Activated naive CD8-positive, alpha-beta T cell treated with anti-CD3 and anti-CD28 coated beads, Interleukin-2, amount 50 U/mL, for 24 hours (primary cell): ENCODE data around the gene CHPF.

ENCODE experiments used
- ATAC-seq: fragments of 150-1000 bp; cut with Tn5 transposase; one replicate; pipeline ENCODE4 v1.10.0; 2021
- DNase-seq: peaks from one replicate; pipeline ENCODE4 v3.0.0; 2021
- H3K27ac Mint-ChIP-seq: one replicate; pipeline ENCODE4 v1.8.0; 2021; ENCODE audit warnings: mild to moderate bottlenecking, mixed read lengths
- H3K27me3 Mint-ChIP-seq: one replicate; pipeline ENCODE4 v1.8.0; 2021; ENCODE audit warnings: mixed read lengths
- H3K36me3 Mint-ChIP-seq: one replicate; pipeline ENCODE4 v1.8.0; 2021; ENCODE audit warnings: low read depth, mixed read lengths
- H3K4me1 Mint-ChIP-seq: one replicate; pipeline ENCODE4 v1.8.0; 2021; ENCODE audit warnings: mixed read lengths
- H3K4me3 Mint-ChIP-seq: one replicate; pipeline ENCODE4 v1.8.0; 2021; ENCODE audit warnings: mild to moderate bottlenecking, moderate library complexity, mixed read lengths
- H3K9me3 Mint-ChIP-seq: one replicate; pipeline ENCODE4 v1.8.0; 2021; ENCODE audit warnings: mixed read lengths

CHPF gene

GRCh38 chr2:219548990-219549389 is 5.4 kb upstream of the CHPF start:
- H3K27me3 Mint-ChIP-seq: peaks cover 45% of the 10 kb centered on the region
- no peak overlapping the region for H3K27ac Mint-ChIP-seq
- H3K4me1 Mint-ChIP-seq: peaks cover 14% of the 10 kb centered on the region
- H3K9me3 Mint-ChIP-seq: no peaks in the 10 kb centered on the region
- no peak overlapping the region for H3K4me3 Mint-ChIP-seq
- ATAC-seq (no peak), DNase-seq (no peak)
- H3K36me3 Mint-ChIP-seq: no peaks in the 10 kb centered on the region

GRCh38 chr2:219547621-219548020 is 4.0 kb upstream of the CHPF start:
- no peak overlapping the region for H3K27ac Mint-ChIP-seq
- ATAC-seq (no peak), DNase-seq (no peak)
- no peaks in the 10 kb centered on the region for H3K9me3 Mint-ChIP-seq
- no peak overlapping the region for H3K4me3 Mint-ChIP-seq
- H3K27me3 Mint-ChIP-seq: peaks cover 35% of the 10 kb centered on the region
- no peaks in the 10 kb centered on the region for H3K36me3 Mint-ChIP-seq
- H3K4me1 Mint-ChIP-seq: peaks cover 12% of the 10 kb centered on the region

- H3K27me3 Mint-ChIP-seq: peaks cover 24% of the 10 kb centered on the region
- H3K4me1 Mint-ChIP-seq: peaks cover 24% of the 10 kb centered on the region
- no peak overlapping the region for H3K4me3 Mint-ChIP-seq
- peaks cover 3% of the 10 kb centered on the region for H3K36me3 Mint-ChIP-seq
- H3K9me3 Mint-ChIP-seq: no peaks in the 10 kb centered on the region
- no peak for DNase-seq
- no peak overlapping the region for H3K27ac Mint-ChIP-seq
- no peak for ATAC-seq
These were observed 2.3 kb upstream of the CHPF start for GRCh38 chr2:219545943-219546352.

GRCh38 chr2:219545295-219545942 is 1.8 kb upstream of the CHPF start:
- H3K4me1 Mint-ChIP-seq: peaks cover 24% of the 10 kb centered on the region
- DNase-seq (no peak), ATAC-seq (no peak)
- peaks cover 6% of the 10 kb centered on the region for H3K36me3 Mint-ChIP-seq
- no peak overlapping the region for H3K4me3 Mint-ChIP-seq
- H3K27me3 Mint-ChIP-seq: peaks cover 18% of the 10 kb centered on the region
- H3K9me3 Mint-ChIP-seq: no peaks in the 10 kb centered on the region
- H3K27ac Mint-ChIP-seq: no peak overlapping the region

GRCh38 chr2:219544567-219544966 is 958 bp upstream of the CHPF start:
- ATAC-seq: no peak
- peaks cover 24% of the 10 kb centered on the region for H3K4me1 Mint-ChIP-seq
- no peaks in the 10 kb centered on the region for H3K9me3 Mint-ChIP-seq
- peaks cover 6% of the 10 kb centered on the region for H3K36me3 Mint-ChIP-seq
- peaks cover 18% of the 10 kb centered on the region for H3K27me3 Mint-ChIP-seq
- no peak overlapping the region for H3K27ac Mint-ChIP-seq
- H3K4me3 Mint-ChIP-seq: peak overlapping the region; percentile 92
- no peak for DNase-seq

GRCh38 chr2:219542931-219543595 is 546 bp downstream of the CHPF start:
- Mint-ChIP-seq H3K27ac (peak overlapping the region; percentile 72), H3K9me3 (no peaks in the 10 kb centered on the region), H3K4me3 (peak overlapping the region; percentile 92), H3K36me3 (peaks cover 6% of the 10 kb centered on the region), H3K27me3 (peaks cover 14% of the 10 kb centered on the region), H3K4me1 (peaks cover 24% of the 10 kb centered on the region)
- ATAC-seq (peak; percentile 51), DNase-seq (no peak)

GRCh38 chr2:219541611-219542180 is 1.9 kb downstream of the CHPF start:
- DNase-seq (peak; percentile 87), ATAC-seq (peak; percentile 59)
- Mint-ChIP-seq H3K27ac (no peak overlapping the region), H3K4me1 (peaks cover 24% of the 10 kb centered on the region), H3K36me3 (peaks cover 6% of the 10 kb centered on the region), H3K27me3 (peaks cover 14% of the 10 kb centered on the region), H3K9me3 (no peaks in the 10 kb centered on the region), H3K4me3 (peak overlapping the region; percentile 92)

GRCh38 chr2:219540784-219541504 is 2.7 kb downstream of the CHPF start:
- peaks cover 24% of the 10 kb centered on the region for H3K4me1 Mint-ChIP-seq
- ATAC-seq: no peak
- DNase-seq: no peak
- H3K36me3 Mint-ChIP-seq: peaks cover 6% of the 10 kb centered on the region
- peak overlapping the region; percentile 92 for H3K4me3 Mint-ChIP-seq
- H3K27ac Mint-ChIP-seq: no peak overlapping the region
- H3K27me3 Mint-ChIP-seq: peaks cover 8% of the 10 kb centered on the region
- H3K9me3 Mint-ChIP-seq: no peaks in the 10 kb centered on the region

- Mint-ChIP-seq H3K4me1 (peaks cover 24% of the 10 kb centered on the region), H3K9me3 (no peaks in the 10 kb centered on the region), H3K27ac (no peak overlapping the region), H3K36me3 (peaks cover 6% of the 10 kb centered on the region), H3K27me3 (peaks cover 6% of the 10 kb centered on the region), H3K4me3 (no peak overlapping the region)
- DNase-seq: no peak
- ATAC-seq: no peak
These were observed 3.5 kb downstream of the CHPF start for GRCh38 chr2:219539926-219540678.

GRCh38 chr2:219538956-219539788 is 4.4 kb downstream of the CHPF start:
- no peak overlapping the region for H3K4me3 Mint-ChIP-seq
- H3K4me1 Mint-ChIP-seq: peaks cover 17% of the 10 kb centered on the region
- H3K9me3 Mint-ChIP-seq: no peaks in the 10 kb centered on the region
- no peaks in the 10 kb centered on the region for H3K27me3 Mint-ChIP-seq
- DNase-seq (no peak), ATAC-seq (no peak)
- H3K27ac Mint-ChIP-seq: no peak overlapping the region
- H3K36me3 Mint-ChIP-seq: peaks cover 6% of the 10 kb centered on the region

- no peak for ATAC-seq
These were observed 5.1 kb downstream of the CHPF start for GRCh38 chr2:219538504-219538951.

GRCh38 chr2:219537657-219538488 is 5.7 kb downstream of the CHPF start:
- no peak overlapping the region for H3K4me3 Mint-ChIP-seq
- ATAC-seq: no peak
- H3K36me3 Mint-ChIP-seq: peaks cover 6% of the 10 kb centered on the region
- H3K27me3 Mint-ChIP-seq: peaks cover 1% of the 10 kb centered on the region
- H3K9me3 Mint-ChIP-seq: no peaks in the 10 kb centered on the region
- no peak overlapping the region for H3K27ac Mint-ChIP-seq
- DNase-seq: no peak
- H3K4me1 Mint-ChIP-seq: peaks cover 16% of the 10 kb centered on the region

More at GRCh38 chr2:219538504-219538951, 5.1 kb downstream of the CHPF start:
- no peak for DNase-seq
- Mint-ChIP-seq H3K9me3 (no peaks in the 10 kb centered on the region), H3K4me1 (peaks cover 16% of the 10 kb centered on the region), H3K27ac (no peak overlapping the region), H3K27me3 (peaks cover under 1% of the 10 kb centered on the region), H3K4me3 (no peak overlapping the region), H3K36me3 (peaks cover 6% of the 10 kb centered on the region)

GRCh38 chr2:219536967-219537366 is 6.6 kb downstream of the CHPF start:
- no peak for ATAC-seq
- peaks cover 8% of the 10 kb centered on the region for H3K4me1 Mint-ChIP-seq
- H3K4me3 Mint-ChIP-seq: no peak overlapping the region
- no peak for DNase-seq
- H3K36me3 Mint-ChIP-seq: peaks cover 6% of the 10 kb centered on the region
- no peaks in the 10 kb centered on the region for H3K9me3 Mint-ChIP-seq
- H3K27ac Mint-ChIP-seq: no peak overlapping the region
- peaks cover 6% of the 10 kb centered on the region for H3K27me3 Mint-ChIP-seq
